H1 (cell line): ENCODE measurements around the gene DNAI2. TPM values are rescaled to one million over a fixed set of nuclear protein-coding genes. Genes with fewer than 3 reads are reported as not detected.

Experiments used
- CHD7 ChIP-seq: fragments of 300-600 bp; sonication (generic); IDR thresholded peaks from 2 replicates; pipeline ENCODE4 v1.7.1; 2012; ENCODE audit warnings: low read length, moderate library complexity, mild to moderate bottlenecking, inconsistent platforms; ENCODE audit not compliant: insufficient replicate concordance
- E2F6 ChIP-seq: IDR thresholded peaks from 2 replicates; pipeline ENCODE4 v1.6.1; 2012; ENCODE audit warnings: inconsistent platforms
- RFX5 ChIP-seq: IDR thresholded peaks from 2 replicates; pipeline ENCODE4 v1.6.1; 2011; ENCODE audit warnings: low read depth, low read length, improper control_type of control experiment, borderline replicate concordance
- RXRA ChIP-seq: IDR thresholded peaks from 2 replicates; pipeline ENCODE4 v1.6.1; 2011; ENCODE audit warnings: low read depth, mild to moderate bottlenecking, low read length, moderate library complexity; ENCODE audit not compliant: insufficient read depth
- SP1 ChIP-seq: IDR thresholded peaks from 2 replicates; pipeline ENCODE4 v1.6.1; 2011; ENCODE audit warnings: low read depth, low read length
- polyA plus RNA-seq, 7 experiments: library from polyadenylated mRNA; depleted of rRNA in 3 of 7; stranded (reverse) in 5 of 7; unstranded in 2 of 7; fragments of >200 nt in 5 of 7; fragments of 200-250 nt in 2 of 7; gene quantifications; 1 replicate in 5 of 7; 2 replicates in 1 of 7; 4 replicates in 1 of 7; pipeline versions ENCODE4 v1.2.1 to v1.2.3, GENCODE V29; 2011 to 2013; ENCODE audit warnings: missing spikeins in 2 of 7, mixed read lengths in 2 of 7
- total RNA-seq: library from RNA; stranded (reverse); fragmentation: NEBNext Ultra II Directional; extraction: Animal tissue kit (Norgen Biotek cat#: 25700); gene quantifications from 2 replicates; pipeline ENCODE4 v1.2.1, GENCODE V29; 2021

The DNAI2 gene
- total and polyA plus RNA-seq, 2 of the 8 experiments (the other 6 are each of a cell fraction or from before 2014, with no cell fraction given), result 0.08 to 0.15 TPM

- TF ChIP-seq CHD7, result no peak
- TF ChIP-seq SP1, result no peak
- no peak for TF ChIP-seq E2F6
- no peak for TF ChIP-seq RXRA
- TF ChIP-seq RFX5, result no peak
These were observed 62.3 kb downstream of the DNAI2 start (continued) for GRCh38 chr17:74336307-74336706.
